Measurements from ENCODE around the gene COL5A1.

DNA sequence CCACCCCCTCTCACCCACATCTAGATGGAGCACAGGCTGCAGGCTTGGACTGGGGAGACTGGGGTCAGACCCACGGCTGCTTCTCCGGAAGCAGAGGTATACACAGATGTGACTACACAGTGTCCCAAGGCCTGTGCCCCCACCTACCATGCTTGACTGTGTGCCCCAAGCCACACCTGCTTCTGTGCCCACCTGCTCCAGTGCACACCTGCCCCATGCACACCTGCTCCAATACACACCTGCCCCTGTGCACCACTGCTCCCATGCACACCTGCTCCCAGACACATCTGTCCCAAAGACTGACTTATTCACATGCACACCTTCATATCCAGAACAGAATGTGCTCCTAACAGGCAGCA lies 5.5 kb upstream of the COL5A1 start:
- TF ChIP-seq, protein P1, sequence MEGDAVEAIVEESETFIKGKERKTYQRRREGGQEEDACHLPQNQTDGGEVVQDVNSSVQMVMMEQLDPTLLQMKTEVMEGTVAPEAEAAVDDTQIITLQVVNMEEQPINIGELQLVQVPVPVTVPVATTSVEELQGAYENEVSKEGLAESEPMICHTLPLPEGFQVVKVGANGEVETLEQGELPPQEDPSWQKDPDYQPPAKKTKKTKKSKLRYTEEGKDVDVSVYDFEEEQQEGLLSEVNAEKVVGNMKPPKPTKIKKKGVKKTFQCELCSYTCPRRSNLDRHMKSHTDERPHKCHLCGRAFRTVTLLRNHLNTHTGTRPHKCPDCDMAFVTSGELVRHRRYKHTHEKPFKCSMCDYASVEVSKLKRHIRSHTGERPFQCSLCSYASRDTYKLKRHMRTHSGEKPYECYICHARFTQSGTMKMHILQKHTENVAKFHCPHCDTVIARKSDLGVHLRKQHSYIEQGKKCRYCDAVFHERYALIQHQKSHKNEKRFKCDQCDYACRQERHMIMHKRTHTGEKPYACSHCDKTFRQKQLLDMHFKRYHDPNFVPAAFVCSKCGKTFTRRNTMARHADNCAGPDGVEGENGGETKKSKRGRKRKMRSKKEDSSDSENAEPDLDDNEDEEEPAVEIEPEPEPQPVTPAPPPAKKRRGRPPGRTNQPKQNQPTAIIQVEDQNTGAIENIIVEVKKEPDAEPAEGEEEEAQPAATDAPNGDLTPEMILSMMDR (conservative IDR thresholded peaks at IDR 0.05), result no peak
- no peak for TF ChIP-seq ZFX (IDR thresholded peaks at IDR 0.05)

All from C4-2B (cell line).